ENCODE data around the gene PARVA.

- TF ChIP-seq CTCF (IDR thresholded peaks at IDR 0.05) (no peak), ZFX (IDR thresholded peaks at IDR 0.05; ENCODE audit: borderline replicate concordance) (no peak)
Measured at GRCh38 chr11:12416552-12416951, 39.2 kb downstream of the PARVA start.
